GM18517 (cell line): ENCODE results near the gene NDUFAF8.

Experiments used
- ATAC-seq: cut with Tn5 transposase; IDR thresholded peaks from one replicate; pipeline ENCODE4 v1.9.1; 2021; ENCODE audit warnings: mild to moderate bottlenecking, moderate library complexity; ENCODE audit not compliant: unreplicated experiment

NDUFAF8 gene

GRCh38 chr17:81267390-81268067 lies 28.4 kb downstream of the NDUFAF8 start:
- no peak for ATAC-seq

GRCh38 chr17:81270279-81270678 lies 31.2 kb downstream of the NDUFAF8 start:
- ATAC-seq = no peak

GRCh38 chr17:81271226-81271625 lies 32.1 kb downstream of the NDUFAF8 start:
- ATAC-seq = no peak

GRCh38 chr17:81272616-81273015 lies 33.5 kb downstream of the NDUFAF8 start:
- ATAC-seq = no peak

GRCh38 chr17:81273698-81274470 lies 34.8 kb downstream of the NDUFAF8 start:
- no peak for ATAC-seq

GRCh38 chr17:81274471-81274855 lies 35.3 kb downstream of the NDUFAF8 start:
- ATAC-seq = no peak

GRCh38 chr17:81276781-81277180 lies 37.7 kb downstream of the NDUFAF8 start:
- no peak for ATAC-seq

- ATAC-seq = no peak
Observed at GRCh38 chr17:81277421-81277820, 38.3 kb downstream of the NDUFAF8 start.

- no peak for ATAC-seq
Observed at GRCh38 chr17:81277946-81278693, 39.0 kb downstream of the NDUFAF8 start.

- ATAC-seq = no peak
Observed at GRCh38 chr17:81278831-81279230, 39.7 kb downstream of the NDUFAF8 start.

- ATAC-seq = no peak
Observed at GRCh38 chr17:81279278-81280275, 40.5 kb downstream of the NDUFAF8 start.

- ATAC-seq = no peak
Observed at GRCh38 chr17:81280571-81280970, 41.5 kb downstream of the NDUFAF8 start.

GRCh38 chr17:81282141-81282540 lies 43.0 kb downstream of the NDUFAF8 start:
- no peak for ATAC-seq

GRCh38 chr17:81282876-81283275 lies 43.8 kb downstream of the NDUFAF8 start:
- ATAC-seq = no peak

- ATAC-seq = no peak
Observed at GRCh38 chr17:81285179-81285878, 46.2 kb downstream of the NDUFAF8 start.

GRCh38 chr17:81285894-81286293 lies 46.8 kb downstream of the NDUFAF8 start:
- no peak for ATAC-seq

- no peak for ATAC-seq
Observed at GRCh38 chr17:81286491-81287145, 47.5 kb downstream of the NDUFAF8 start.

- no peak for ATAC-seq
Observed at GRCh38 chr17:81287152-81287551, 48.0 kb downstream of the NDUFAF8 start.

GRCh38 chr17:81287741-81288430 lies 48.8 kb downstream of the NDUFAF8 start:
- ATAC-seq = no peak
